GM12892 (cell line): ENCODE results near the gene DDX17.

Source experiments
- POLR2A ChIP-seq: IDR thresholded peaks from 2 replicates; pipeline ENCODE4 v1.6.1; 2011; ENCODE audit warnings: low read depth, low read length, control low read depth
- POLR2AphosphoS5 ChIP-seq: IDR thresholded peaks from 2 replicates; pipeline ENCODE4 v1.6.1; 2011; ENCODE audit warnings: low read depth, low read length, control low read depth
- TAF1 ChIP-seq: IDR thresholded peaks from 2 replicates; pipeline ENCODE4 v1.6.1; 2011; ENCODE audit warnings: low read depth, mild to moderate bottlenecking, control low read depth, low read length, borderline replicate concordance

- no peak for TF ChIP-seq POLR2AphosphoS5
- no peak for TF ChIP-seq POLR2A
- TF ChIP-seq TAF1: no peak
Measured at GRCh38 chr22:38461414-38462081, 44.6 kb downstream of the DDX17 start.
